Thyroid gland (tissue), 4 donors: ENCODE measurements around the gene TENT4B. TPM values are rescaled to one million over a fixed set of nuclear protein-coding genes. Genes with fewer than 3 reads are reported as not detected.

Experiments
- DNase-seq, 2 donors: peaks; one replicate each; pipeline ENCODE4 v3.0.0-alpha.2; 2019
- H3K27ac ChIP-seq, 3 donors: fragments of 200-600 bp; sonication (generic); 1 replicate in 2 of 3; 2 replicates in 1 of 3; pipeline ENCODE4 v1.5.1; 2016 to 2019; ENCODE audit warnings: mild to moderate bottlenecking in 1 of 3, moderate library complexity in 1 of 3
- H3K27me3 ChIP-seq: fragments of 200-600 bp; sonication (generic); one replicate; pipeline ENCODE4 v1.5.1; 2019
- H3K36me3 ChIP-seq, 2 donors: fragments of 200-600 bp; sonication (generic); one replicate each; pipeline ENCODE4 v1.5.1; 2016 to 2019
- H3K4me1 ChIP-seq, 2 donors: fragments of 200-600 bp; sonication (generic); one replicate each; pipeline ENCODE4 v1.5.1; 2017 to 2019
- H3K4me3 ChIP-seq, 3 donors: fragments of 200-600 bp; sonication (generic); replicated peaks in 1 of 3; 1 replicate in 2 of 3; 2 replicates in 1 of 3; pipeline ENCODE4 v1.5.1; 2016; ENCODE audit warnings: mild to moderate bottlenecking in 1 of 3
- H3K9me3 ChIP-seq: fragments of 200-600 bp; sonication (generic); one replicate; pipeline ENCODE4 v1.5.1; 2017
- CTCF ChIP-seq, 6 experiments: fragments of 200-600 bp in 3 of 6; fragments of 450-650 bp in 3 of 6; sonication (generic) in 3 of 6; IDR thresholded peaks; one replicate each; pipeline ENCODE4 v1.5.1; 2016 to 2019; ENCODE audit warnings: antibody characterized with exemption in 6 of 6, mild to moderate bottlenecking in 2 of 6, inconsistent platforms in 1 of 6, moderate library complexity in 1 of 6
- POLR2A ChIP-seq, 2 donors: fragments of 450-650 bp; IDR thresholded peaks; one replicate each; pipeline ENCODE4 v1.6.1; 2017; ENCODE audit warnings: antibody characterized with exemption in 2 of 2, mild to moderate bottlenecking in 2 of 2, moderate library complexity in 1 of 2
- WGBS, 2 donors: methylation state at CpG; one replicate each; pipeline ENCODE4 v1.1.5; 2017; 5-methylcytosine and 5-hydroxymethylcytosine counted together
- intact Hi-C: fragments of 100-400 bp; cut with DNase I; formaldehyde crosslinking; loops from one replicate; pipeline ENCODE4 v1.15.1; 2023
- total RNA-seq, 4 donors: library from RNA; depleted of rRNA; stranded (reverse); fragments of >200 nt; gene quantifications; one replicate each; pipeline ENCODE4 v1.2.3, GENCODE V29; 2016

The TENT4B gene
- total RNA-seq, 4 donors from 2014 or later = 10.0 to 14.7 (median 11.4) TPM

DNA sequence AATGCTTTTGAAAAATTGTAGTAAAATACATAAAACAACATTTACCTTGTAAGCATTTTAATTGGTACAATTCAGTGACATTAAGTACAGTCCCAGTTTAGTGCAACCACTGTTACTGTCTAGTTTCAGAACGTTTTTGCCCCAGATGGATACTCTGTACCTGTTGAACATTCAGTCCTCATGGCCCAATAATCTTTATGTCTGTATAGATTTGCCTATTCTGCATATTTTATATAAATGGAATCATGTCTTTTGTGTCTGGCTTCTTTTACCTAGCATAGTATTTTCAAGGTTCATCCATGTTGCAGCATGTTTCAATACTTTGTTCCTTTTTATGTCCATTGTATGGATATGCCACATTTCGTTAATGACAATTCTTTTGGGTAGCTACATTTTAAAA lies 37.2 kb downstream of the TENT4B start:
- 88 to 90% methylated on average over 2 of the region's 2 CpGs for WGBS, 2 donors

DNA sequence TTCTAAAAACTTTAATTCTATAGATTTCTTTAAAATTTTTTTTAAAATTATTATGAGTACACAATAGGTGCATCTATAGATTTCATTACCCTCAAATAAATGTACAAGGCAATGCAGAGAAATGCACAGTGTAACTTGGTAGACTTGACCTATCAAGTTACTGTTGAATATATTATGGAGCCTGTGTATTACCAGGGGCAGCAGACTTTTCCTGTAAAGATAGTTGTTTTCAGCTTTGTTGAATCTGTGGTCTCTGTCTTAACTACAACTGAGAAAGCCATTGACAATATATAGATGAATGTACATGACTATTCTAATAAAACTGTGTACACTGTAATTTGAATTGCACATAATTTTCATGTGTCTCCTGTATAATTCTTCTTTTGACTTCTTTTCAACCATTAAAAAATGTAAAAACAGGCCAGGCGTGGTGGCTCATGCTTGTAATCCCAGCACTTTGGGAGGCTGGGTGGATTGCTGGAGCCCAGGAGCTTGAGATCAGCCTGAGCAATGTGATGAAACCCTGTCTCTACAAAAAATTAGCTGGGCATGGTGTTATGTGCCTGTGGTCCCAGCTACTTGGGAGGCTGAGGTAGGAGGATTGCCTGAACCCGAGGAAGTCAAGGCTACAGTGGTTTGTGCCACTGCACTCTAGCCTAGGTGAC lies 39.4 kb downstream of the TENT4B start:
- H3K36me3 ChIP-seq = no peaks in the 10 kb centered on the region
- intact Hi-C loops = no loop called here
- no peaks in the 10 kb centered on the region for H3K27me3 ChIP-seq
- no peak for DNase-seq
- no peak overlapping the region for H3K4me3 ChIP-seq
- no peak overlapping the region for H3K27ac ChIP-seq
- H3K4me1 ChIP-seq = peaks cover 0 to 16% of the 10 kb centered on the region in 2 donors
- TF ChIP-seq CTCF (IDR thresholded peaks at IDR 0.05) (no peak), POLR2A (IDR thresholded peaks at IDR 0.05) (no peak)
- WGBS, 2 donors = 93 to 94% methylated on average over 2 of the region's 2 CpGs
- H3K9me3 ChIP-seq = no peaks in the 10 kb centered on the region

More for the DNA sequence above, 37.2 kb downstream of the TENT4B start:
- Histone ChIP-seq H3K36me3 (no peaks in the 10 kb centered on the region), H3K9me3 (no peaks in the 10 kb centered on the region), H3K27ac (no peak overlapping the region), H3K27me3 (no peaks in the 10 kb centered on the region), H3K4me1 (peaks cover 0 to 16% of the 10 kb centered on the region in 2 donors), H3K4me3 (no peak overlapping the region)
- TF ChIP-seq POLR2A (IDR thresholded peaks at IDR 0.05) = no peak
- intact Hi-C loops = no loop called here
- DNase-seq = no peak

DNA sequence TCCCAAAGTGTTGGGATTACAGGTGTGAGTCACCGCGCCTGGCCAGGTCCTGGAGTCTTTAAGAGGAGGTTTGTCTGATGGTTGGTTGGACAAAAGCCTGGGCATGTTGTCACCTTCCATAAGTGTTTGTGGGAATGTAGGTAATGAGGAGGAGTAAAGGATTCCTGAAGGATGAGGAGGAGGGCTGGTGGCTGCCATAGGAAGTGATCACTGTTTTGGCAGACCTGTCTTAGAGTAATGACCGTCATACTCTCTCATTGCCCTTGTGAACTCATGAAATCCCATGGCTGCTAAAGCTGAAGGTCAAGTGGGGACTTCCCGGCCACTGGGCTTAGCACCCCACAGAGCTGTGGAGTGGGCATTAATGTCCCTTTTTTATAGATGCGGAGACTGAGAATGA lies 40.5 kb downstream of the TENT4B start:
- no peaks in the 10 kb centered on the region for H3K27me3 ChIP-seq

GRCh38 chr16:50195276-50195675 lies 42.2 kb downstream of the TENT4B start:
- no peak overlapping the region for H3K27ac ChIP-seq
- no peaks in the 10 kb centered on the region for H3K27me3 ChIP-seq
- WGBS, 2 donors = 58 to 60% methylated on average over 2 of the region's 2 CpGs
- H3K36me3 ChIP-seq = no peaks in the 10 kb centered on the region
- H3K9me3 ChIP-seq = no peaks in the 10 kb centered on the region
- TF ChIP-seq CTCF (IDR thresholded peaks at IDR 0.05) (no peak), POLR2A (IDR thresholded peaks at IDR 0.05) (no peak)
- no peak for DNase-seq
- intact Hi-C loops = no loop called here
- H3K4me1 ChIP-seq = peaks cover 0 to 15% of the 10 kb centered on the region in 2 donors
- H3K4me3 ChIP-seq = no peak overlapping the region

More for the DNA sequence above, 40.5 kb downstream of the TENT4B start:
- H3K27ac ChIP-seq = no peak overlapping the region
- peaks cover 0 to 16% of the 10 kb centered on the region in 2 donors for H3K4me1 ChIP-seq
- H3K4me3 ChIP-seq = no peak overlapping the region
- H3K9me3 ChIP-seq = no peaks in the 10 kb centered on the region
- 53 to 58% methylated on average over 5 of the region's 5 CpGs for WGBS, 2 donors
- intact Hi-C loops = no loop called here
- TF ChIP-seq POLR2A (IDR thresholded peaks at IDR 0.05) = no peak
- TF ChIP-seq CTCF (IDR thresholded peaks at IDR 0.05) = no peak
- DNase-seq = peak; percentile 43 to 47
- no peaks in the 10 kb centered on the region for H3K36me3 ChIP-seq

GRCh38 chr16:50195756-50196155 lies 42.6 kb downstream of the TENT4B start:
- H3K36me3 ChIP-seq = no peaks in the 10 kb centered on the region
- peaks cover 0 to 15% of the 10 kb centered on the region in 2 donors for H3K4me1 ChIP-seq
- intact Hi-C loops = no loop called here
- DNase-seq = no peak
- TF ChIP-seq CTCF (IDR thresholded peaks at IDR 0.05) (no peak), POLR2A (IDR thresholded peaks at IDR 0.05) (no peak)
- WGBS, 2 donors = 91 to 98% methylated on average over 1 of the region's 1 CpG
- H3K4me3 ChIP-seq = no peak overlapping the region
- H3K27ac ChIP-seq = no peak overlapping the region
- no peaks in the 10 kb centered on the region for H3K9me3 ChIP-seq
- H3K27me3 ChIP-seq = no peaks in the 10 kb centered on the region
